GM12878 (cell line): ENCODE measurements around the gene PSMA7. TPM values are rescaled to one million over a fixed set of nuclear protein-coding genes. Genes with fewer than 3 reads are reported as not detected.

Experiments
- ATAC-seq: fragments of 200-7000 bp; cut with Tn5 transposase; 3 replicates; pipeline ENCODE4 v1.9.1; 2020; ENCODE audit warnings: mild to moderate bottlenecking, moderate library complexity
- BruUV-seq: library from RNA; stranded (reverse); fragments of 400-500 nt; replicated peaks from 2 replicates; lab custom pipeline; 2021; lab: Mats Ljungman, UMichigan
- CTCF ChIA-PET: fragments of 300-600 bp; sonication (Branson Sonifier 250); formaldehyde crosslinking; extraction: SDS; loops from one replicate; lab custom pipeline; 2021; ENCODE audit warnings: inconsistent platforms; lab: Yijun Ruan, JAX
- POLR2A ChIA-PET: fragments of 350-600 bp; formaldehyde crosslinking; extraction: SDS; loops from one replicate; lab custom pipeline; 2021; ENCODE audit warnings: inconsistent platforms; lab: Charles Lee
- RAD21 ChIA-PET: fragments of 300-600 bp; sonication (Branson Sonifier 250); formaldehyde crosslinking; loops from one replicate; lab custom pipeline; 2023; ENCODE audit warnings: antibody characterized with exemption; ENCODE audit not compliant: unreplicated experiment; lab: Charles Lee
- SMC1A ChIA-PET: fragments of 300-600 bp; sonication (Branson Sonifier 250); formaldehyde crosslinking; loops from one replicate; lab custom pipeline; 2023; ENCODE audit not compliant: unreplicated experiment, uncharacterized antibody; lab: Charles Lee
- DNase-seq: peaks from one replicate; pipeline ENCODE4 v3.0.0-alpha.2; 2011; ENCODE audit warnings: low read depth, low spot score
- FAIRE-seq: peaks from 3 replicates; lab custom pipeline; 2011; peaks lifted over from hg19 to GRCh38; lab: Jason Lieb, UNC
- H2AFZ ChIP-seq: 2 replicates; pipeline ENCODE4 v1.6.0; 2011; ENCODE audit warnings: low read depth, low read length, control low read depth; ENCODE audit not compliant: control insufficient read depth
- H3K27ac ChIP-seq: 2 replicates; pipeline ENCODE4 v1.5.1; 2011; ENCODE audit warnings: control low read depth; ENCODE audit not compliant: control insufficient read depth, insufficient read depth
- H3K27me3 ChIP-seq, 2 experiments: replicated peaks in 1 of 2; 2 replicates each; pipeline versions ENCODE4 v1.6.0 to v1.6.1; 2011; ENCODE audit warnings: low read length in 1 of 2; ENCODE audit not compliant: control insufficient read depth in 2 of 2, insufficient read depth in 2 of 2
- H3K36me3 ChIP-seq, 2 experiments: 2 replicates each; pipeline ENCODE4 v1.5.1; 2011; ENCODE audit warnings: low read length in 1 of 2; ENCODE audit not compliant: control insufficient read depth in 2 of 2, insufficient read depth in 2 of 2
- H3K4me1 ChIP-seq: 2 replicates; pipeline ENCODE4 v1.6.1; 2011; ENCODE audit warnings: mild to moderate bottlenecking, low read length, moderate library complexity, mixed read lengths; ENCODE audit not compliant: control insufficient read depth, insufficient read depth
- H3K4me2 ChIP-seq: 2 replicates; pipeline ENCODE4 v1.6.0; 2011; ENCODE audit warnings: control low read depth; ENCODE audit not compliant: control insufficient read depth, insufficient read depth
- H3K4me3 ChIP-seq: fragments of 200-600 bp; sonication (generic); 2 replicates; pipeline ENCODE4 v1.5.1; 2016
- H3K79me2 ChIP-seq: 2 replicates; pipeline ENCODE4 v1.6.0; 2011; ENCODE audit warnings: low read length; ENCODE audit not compliant: control insufficient read depth, insufficient read depth
- H3K9ac ChIP-seq: 2 replicates; pipeline ENCODE4 v1.8.0; 2011; ENCODE audit warnings: low read length, control low read depth, mixed read lengths; ENCODE audit not compliant: control insufficient read depth, insufficient read depth
- H3K9me3 ChIP-seq: replicated peaks from 3 replicates; pipeline ENCODE4 v1.5.1; 2011; ENCODE audit warnings: mild to moderate bottlenecking, low read length; ENCODE audit not compliant: control insufficient read depth, insufficient read depth
- H4K20me1 ChIP-seq: 2 replicates; pipeline ENCODE4 v1.6.0; 2011; ENCODE audit not compliant: control insufficient read depth, insufficient read depth
- BCLAF1 ChIP-seq: fragments of 450-650 bp; IDR thresholded peaks from 2 replicates; pipeline ENCODE4 v1.6.1; 2017; ENCODE audit warnings: antibody characterized with exemption, mild to moderate bottlenecking, moderate library complexity
- CREB1 ChIP-seq: IDR thresholded peaks from 2 replicates; pipeline ENCODE4 v1.6.1; 2012; ENCODE audit warnings: low read depth, mild to moderate bottlenecking, inconsistent platforms
- JUND ChIP-seq: IDR thresholded peaks from 2 replicates; pipeline ENCODE4 v1.6.1; 2012; ENCODE audit warnings: low read depth, mild to moderate bottlenecking, low read length, improper control_type of control experiment, moderate library complexity
- NFXL1 ChIP-seq: fragments of 450-650 bp; IDR thresholded peaks from 2 replicates; pipeline ENCODE4 v1.6.1; 2017; ENCODE audit warnings: antibody characterized with exemption, mild to moderate bottlenecking, borderline replicate concordance
- SIN3A ChIP-seq: IDR thresholded peaks from 2 replicates; pipeline ENCODE4 v1.6.1; 2012; ENCODE audit warnings: low read depth, low read length, improper control_type of control experiment
- SRF ChIP-seq, 2 experiments: IDR thresholded peaks; 2 replicates each; pipeline ENCODE4 v1.6.1; 2011; ENCODE audit warnings: low read depth in 2 of 2, low read length in 2 of 2, mild to moderate bottlenecking in 1 of 2, moderate library complexity in 1 of 2
- TCF3 ChIP-seq: IDR thresholded peaks from 2 replicates; pipeline ENCODE4 v1.6.1; 2012; ENCODE audit warnings: low read depth, mild to moderate bottlenecking, low read length, borderline replicate concordance; ENCODE audit not compliant: insufficient read depth
- ZBED1 ChIP-seq: IDR thresholded peaks from 2 replicates; pipeline ENCODE4 v1.6.1; 2016; ENCODE audit warnings: borderline replicate concordance
- ZSCAN29 ChIP-seq: fragments of 450-650 bp; IDR thresholded peaks from 2 replicates; pipeline ENCODE4 v1.6.1; 2017; ENCODE audit warnings: mild to moderate bottlenecking, moderate library complexity
- WGBS: methylation state at CpG from one replicate; pipeline ENCODE4 v1.1.6; 2016; ENCODE audit warnings: low lambda C conversion rate; ENCODE audit not compliant: insufficient replicate concordance, insufficient coverage; ENCODE audit errors: missing lambda C conversion rate; 5-methylcytosine and 5-hydroxymethylcytosine counted together
- in situ Hi-C: fragments of 300-500 bp; cut with MboI; formaldehyde crosslinking; loops from 9 replicates; pipeline ENCODE4 v1.14.3; 2018; ENCODE audit warnings: mixed read lengths
- intact Hi-C: fragments of 100-400 bp; cut with micrococcal nuclease; formaldehyde crosslinking; loops from one replicate; pipeline ENCODE4 v1.14.2; 2022; ENCODE audit not compliant: unreplicated experiment
- polyA plus RNA-seq, 11 experiments: library from polyadenylated mRNA; depleted of rRNA in 4 of 11; unstranded in 6 of 11; stranded (reverse) in 5 of 11; fragments of >200 nt; fragmentation: Nextera tagmentation in 4 of 11; fragmentation: Illumina TruSeq in 1 of 11; extraction: Ambion mirVana in 4 of 11; extraction: Trizol in 1 of 11; gene quantifications; 1 replicate in 1 of 11; 2 replicates in 10 of 11; pipeline versions ENCODE4 v1.2.1 to v1.2.3, GENCODE V29; 2011 to 2016; ENCODE audit warnings: inconsistent platforms in 2 of 11, missing spikeins in 2 of 11, low read depth in 1 of 11
- total RNA-seq, 4 experiments: library from RNA; depleted of rRNA in 3 of 4; stranded (reverse); fragments of >200 nt in 3 of 4; fragmentation: Illumina TruSeq in 1 of 4; extraction: Trizol in 1 of 4; gene quantifications; 2 replicates each; pipeline versions ENCODE4 v1.2.1 to v1.2.3, GENCODE V29; 2013 to 2021
- TF ChIP-seq, protein P1 (sequence below): fragments of 450-650 bp; IDR thresholded peaks from 2 replicates; pipeline ENCODE4 v1.6.1; 2017; ENCODE audit warnings: mild to moderate bottlenecking, low read depth, inconsistent platforms; ENCODE audit not compliant: poor library complexity, severe bottlenecking
- TF ChIP-seq, protein P2 (sequence below): fragments of 450-650 bp; formaldehyde crosslinking; IDR thresholded peaks from 2 replicates; pipeline ENCODE4 v1.4.0; 2020; ENCODE audit warnings: mild to moderate bottlenecking, moderate library complexity

Gene PSMA7
- total and polyA plus RNA-seq, 10 of the 15 experiments (the other 5 are each of a cell fraction or from before 2014, with no cell fraction given), result 216 to 857 (median 368) TPM

DNA sequence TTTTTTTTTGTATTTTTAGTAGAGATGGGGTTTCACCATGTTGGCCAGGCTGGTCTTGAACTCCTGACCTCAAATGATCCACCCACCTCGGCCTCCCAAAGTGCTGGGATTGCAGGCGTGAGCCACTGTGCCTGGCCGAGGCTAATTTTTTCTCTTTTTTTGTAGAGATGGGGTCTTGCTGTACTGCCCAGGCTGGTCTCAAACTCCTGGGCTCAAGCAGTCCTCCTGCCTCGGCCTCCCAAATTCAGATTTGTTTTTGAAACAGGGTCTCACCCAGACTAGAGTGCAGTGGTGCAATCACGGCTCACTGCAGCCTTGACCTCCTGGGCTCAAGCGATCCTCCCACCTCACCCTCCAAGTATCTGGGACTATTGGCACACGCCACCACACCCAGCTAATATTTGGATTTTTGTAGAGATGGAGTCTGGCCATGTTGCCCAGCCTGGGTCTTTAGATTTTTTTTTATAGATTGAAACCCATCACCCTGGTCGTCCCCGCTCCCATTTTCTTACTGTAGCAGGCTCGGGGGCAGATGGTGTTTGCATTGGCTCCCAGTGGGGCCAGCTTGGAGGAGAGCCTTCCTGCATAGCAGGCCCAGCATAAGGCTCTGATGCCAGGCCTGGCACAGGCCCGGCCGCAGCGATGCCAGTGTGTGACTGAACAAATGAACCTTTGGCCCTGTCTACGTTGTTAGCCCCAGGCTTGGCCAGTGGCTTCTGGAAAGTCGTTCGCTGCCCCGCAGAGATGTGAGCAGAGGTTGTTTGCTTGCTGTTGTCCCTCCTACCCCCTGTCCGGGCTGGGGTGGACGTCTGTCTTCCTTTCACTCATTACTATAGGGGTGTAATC is 35.3 kb upstream of the PSMA7 start (continued):
- no peak for TF ChIP-seq SRF (IDR thresholded peaks at IDR 0.05; ENCODE audit: low read depth in 2 of 2, low read length in 2 of 2)
- TF ChIP-seq NFXL1, result no peak

- in situ Hi-C loops (no loop called here), intact Hi-C loops (no loop called here)
- DNase-seq (no peak), ATAC-seq (no peak), FAIRE-seq (no peak)
- no TSS peak for BruUV-seq
- 96% methylated on average over 9 of the region's 9 CpGs for WGBS
- Histone ChIP-seq H3K27me3 (no peaks in the 10 kb centered on the region), H3K4me2 (no peak overlapping the region), H4K20me1 (no peaks in the 10 kb centered on the region), H3K4me3 (no peak overlapping the region), H3K4me1 (no peaks in the 10 kb centered on the region), H3K9me3 (no peaks in the 10 kb centered on the region), H2AFZ (no peak overlapping the region), H3K79me2 (peaks cover 2% of the 10 kb centered on the region; the same call in 1 of the 2 replicates), H3K36me3 (peaks cover 0 to 2% of the 10 kb centered on the region in 2 experiments), H3K9ac (no peak overlapping the region), H3K27ac (no peak overlapping the region)
- ChIA-PET RAD21 (no interaction called here), POLR2A (interaction anchor here (0.6 kb wide), 1 partner anchor 927 kb away, joined by 3 read pairs; no protein-coding TSS in a partner anchor), SMC1A (no interaction called here), CTCF (no interaction called here)
- TF ChIP-seq, protein P1, sequence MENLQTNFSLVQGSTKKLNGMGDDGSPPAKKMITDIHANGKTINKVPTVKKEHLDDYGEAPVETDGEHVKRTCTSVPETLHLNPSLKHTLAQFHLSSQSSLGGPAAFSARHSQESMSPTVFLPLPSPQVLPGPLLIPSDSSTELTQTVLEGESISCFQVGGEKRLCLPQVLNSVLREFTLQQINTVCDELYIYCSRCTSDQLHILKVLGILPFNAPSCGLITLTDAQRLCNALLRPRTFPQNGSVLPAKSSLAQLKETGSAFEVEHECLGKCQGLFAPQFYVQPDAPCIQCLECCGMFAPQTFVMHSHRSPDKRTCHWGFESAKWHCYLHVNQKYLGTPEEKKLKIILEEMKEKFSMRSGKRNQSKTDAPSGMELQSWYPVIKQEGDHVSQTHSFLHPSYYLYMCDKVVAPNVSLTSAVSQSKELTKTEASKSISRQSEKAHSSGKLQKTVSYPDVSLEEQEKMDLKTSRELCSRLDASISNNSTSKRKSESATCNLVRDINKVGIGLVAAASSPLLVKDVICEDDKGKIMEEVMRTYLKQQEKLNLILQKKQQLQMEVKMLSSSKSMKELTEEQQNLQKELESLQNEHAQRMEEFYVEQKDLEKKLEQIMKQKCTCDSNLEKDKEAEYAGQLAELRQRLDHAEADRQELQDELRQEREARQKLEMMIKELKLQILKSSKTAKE, result no peak
- no peak for TF ChIP-seq CREB1
- no peak for TF ChIP-seq ZBED1
- TF ChIP-seq, protein P2, sequence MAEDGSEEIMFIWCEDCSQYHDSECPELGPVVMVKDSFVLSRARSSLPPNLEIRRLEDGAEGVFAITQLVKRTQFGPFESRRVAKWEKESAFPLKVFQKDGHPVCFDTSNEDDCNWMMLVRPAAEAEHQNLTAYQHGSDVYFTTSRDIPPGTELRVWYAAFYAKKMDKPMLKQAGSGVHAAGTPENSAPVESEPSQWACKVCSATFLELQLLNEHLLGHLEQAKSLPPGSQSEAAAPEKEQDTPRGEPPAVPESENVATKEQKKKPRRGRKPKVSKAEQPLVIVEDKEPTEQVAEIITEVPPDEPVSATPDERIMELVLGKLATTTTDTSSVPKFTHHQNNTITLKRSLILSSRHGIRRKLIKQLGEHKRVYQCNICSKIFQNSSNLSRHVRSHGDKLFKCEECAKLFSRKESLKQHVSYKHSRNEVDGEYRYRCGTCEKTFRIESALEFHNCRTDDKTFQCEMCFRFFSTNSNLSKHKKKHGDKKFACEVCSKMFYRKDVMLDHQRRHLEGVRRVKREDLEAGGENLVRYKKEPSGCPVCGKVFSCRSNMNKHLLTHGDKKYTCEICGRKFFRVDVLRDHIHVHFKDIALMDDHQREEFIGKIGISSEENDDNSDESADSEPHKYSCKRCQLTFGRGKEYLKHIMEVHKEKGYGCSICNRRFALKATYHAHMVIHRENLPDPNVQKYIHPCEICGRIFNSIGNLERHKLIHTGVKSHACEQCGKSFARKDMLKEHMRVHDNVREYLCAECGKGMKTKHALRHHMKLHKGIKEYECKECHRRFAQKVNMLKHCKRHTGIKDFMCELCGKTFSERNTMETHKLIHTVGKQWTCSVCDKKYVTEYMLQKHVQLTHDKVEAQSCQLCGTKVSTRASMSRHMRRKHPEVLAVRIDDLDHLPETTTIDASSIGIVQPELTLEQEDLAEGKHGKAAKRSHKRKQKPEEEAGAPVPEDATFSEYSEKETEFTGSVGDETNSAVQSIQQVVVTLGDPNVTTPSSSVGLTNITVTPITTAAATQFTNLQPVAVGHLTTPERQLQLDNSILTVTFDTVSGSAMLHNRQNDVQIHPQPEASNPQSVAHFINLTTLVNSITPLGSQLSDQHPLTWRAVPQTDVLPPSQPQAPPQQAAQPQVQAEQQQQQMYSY, result no peak
- no peak for TF ChIP-seq BCLAF1
- TF ChIP-seq JUND, result no peak
- no peak for TF ChIP-seq TCF3
- TF ChIP-seq SIN3A, result no peak
- no peak for TF ChIP-seq ZSCAN29
Observed at GRCh38 chr20:62177307-62177706, 34.1 kb upstream of the PSMA7 start.
